Spleen (tissue), 7 donors: ENCODE measurements around the gene LITAF.

Source experiments
- POLR2A ChIP-seq, 3 donors: fragments of 450-650 bp; IDR thresholded peaks; one replicate each; pipeline ENCODE4 v1.5.1; 2017; ENCODE audit warnings: antibody characterized with exemption in 3 of 3, mild to moderate bottlenecking in 1 of 3
- TF ChIP-seq, protein P1 (sequence below), 11 experiments: fragments of 200-600 bp in 7 of 11; fragments of 450-650 bp in 4 of 11; sonication (generic) in 4 of 11; IDR thresholded peaks in 8 of 11; conservative IDR thresholded peaks in 3 of 11; 1 replicate in 7 of 11; 2 replicates in 4 of 11; pipeline versions ENCODE4 v1.4.0 to v1.8.0; 2016 to 2021; ENCODE audit warnings: antibody characterized with exemption in 11 of 11, inconsistent platforms in 4 of 11, mild to moderate bottlenecking in 1 of 11
- donor health status: DM: no; HTN: no; CAD: no; lungs with moderate emphysema.
- donor health status: DM: no; HTN: no; CAD: no.
- donor health status: DM: no; HTN: no; CAD: no.

DNA sequence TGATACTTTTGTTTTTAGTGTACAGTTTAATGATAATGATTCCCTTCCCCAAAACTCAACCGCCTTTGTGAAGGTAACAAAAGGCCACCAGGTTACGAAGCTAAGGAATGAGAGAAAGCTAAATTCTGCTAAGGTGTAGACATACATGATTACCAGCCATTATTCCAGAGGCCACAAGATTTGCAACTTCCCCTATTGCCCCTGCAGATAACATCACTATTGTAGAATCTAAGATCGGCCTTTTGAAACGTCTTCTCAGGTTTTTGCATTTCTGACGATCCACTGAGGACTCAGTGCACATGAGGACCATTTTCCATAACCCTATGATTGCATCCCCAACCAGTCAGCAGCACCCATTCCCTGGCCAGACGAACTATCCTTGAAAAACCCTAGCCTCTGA lies 47.6 kb upstream of the LITAF start:
- TF ChIP-seq POLR2A (IDR thresholded peaks at IDR 0.05): no peak
- TF ChIP-seq, protein P1, sequence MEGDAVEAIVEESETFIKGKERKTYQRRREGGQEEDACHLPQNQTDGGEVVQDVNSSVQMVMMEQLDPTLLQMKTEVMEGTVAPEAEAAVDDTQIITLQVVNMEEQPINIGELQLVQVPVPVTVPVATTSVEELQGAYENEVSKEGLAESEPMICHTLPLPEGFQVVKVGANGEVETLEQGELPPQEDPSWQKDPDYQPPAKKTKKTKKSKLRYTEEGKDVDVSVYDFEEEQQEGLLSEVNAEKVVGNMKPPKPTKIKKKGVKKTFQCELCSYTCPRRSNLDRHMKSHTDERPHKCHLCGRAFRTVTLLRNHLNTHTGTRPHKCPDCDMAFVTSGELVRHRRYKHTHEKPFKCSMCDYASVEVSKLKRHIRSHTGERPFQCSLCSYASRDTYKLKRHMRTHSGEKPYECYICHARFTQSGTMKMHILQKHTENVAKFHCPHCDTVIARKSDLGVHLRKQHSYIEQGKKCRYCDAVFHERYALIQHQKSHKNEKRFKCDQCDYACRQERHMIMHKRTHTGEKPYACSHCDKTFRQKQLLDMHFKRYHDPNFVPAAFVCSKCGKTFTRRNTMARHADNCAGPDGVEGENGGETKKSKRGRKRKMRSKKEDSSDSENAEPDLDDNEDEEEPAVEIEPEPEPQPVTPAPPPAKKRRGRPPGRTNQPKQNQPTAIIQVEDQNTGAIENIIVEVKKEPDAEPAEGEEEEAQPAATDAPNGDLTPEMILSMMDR (IDR thresholded peaks at IDR 0.05 in 8 of 11, conservative IDR thresholded peaks at IDR 0.05 in 3 of 11): no peak
